Lung (tissue), 12 donors: Measurements from ENCODE around the gene TBC1D2. TPM values are rescaled to one million over a fixed set of nuclear protein-coding genes. Genes with fewer than 3 reads are reported as not detected.

Experiments
- ATAC-seq: fragments of 200-7000 bp; cut with Tn5 transposase; one replicate; pipeline ENCODE4 v1.9.1; 2020; ENCODE audit warnings: moderate number of reproducible peaks; ENCODE audit not compliant: insufficient read depth, low FRiP score
- DNase-seq, 3 donors: peaks; one replicate each; pipeline ENCODE4 v3.0.0-alpha.2; 2013 to 2017
- H3K27ac ChIP-seq, 2 donors: one replicate each; pipeline ENCODE4 v1.5.1; 2013; ENCODE audit warnings: mild to moderate bottlenecking in 2 of 2, moderate library complexity in 2 of 2, control low read depth in 1 of 2, inconsistent platforms in 1 of 2, low read depth in 1 of 2, low read length in 1 of 2
- H3K27me3 ChIP-seq, 3 donors: one replicate each; pipeline ENCODE4 v1.5.1; 2013; ENCODE audit warnings: low read length in 2 of 3; ENCODE audit not compliant: control insufficient read depth in 3 of 3, insufficient read depth in 3 of 3
- H3K36me3 ChIP-seq, 4 donors: one replicate each; pipeline ENCODE4 v1.5.1; 2013; ENCODE audit warnings: low read length in 4 of 4, mild to moderate bottlenecking in 1 of 4, moderate library complexity in 1 of 4; ENCODE audit not compliant: control insufficient read depth in 4 of 4, insufficient read depth in 4 of 4
- H3K4me1 ChIP-seq, 5 donors: one replicate each; pipeline ENCODE4 v1.5.1; 2013; ENCODE audit warnings: low read length in 5 of 5, mild to moderate bottlenecking in 2 of 5, moderate library complexity in 1 of 5; ENCODE audit not compliant: control insufficient read depth in 5 of 5, insufficient read depth in 5 of 5
- H3K4me3 ChIP-seq: one replicate; pipeline ENCODE4 v1.5.1; 2013; ENCODE audit warnings: mild to moderate bottlenecking, control low read depth, moderate library complexity
- H3K9ac ChIP-seq, 2 donors: one replicate each; pipeline ENCODE4 v1.5.1; 2013; ENCODE audit warnings: low read length in 2 of 2, control low read depth in 1 of 2; ENCODE audit not compliant: insufficient read depth in 1 of 2
- H3K9me3 ChIP-seq, 4 donors: one replicate each; pipeline ENCODE4 v1.5.1; 2013; ENCODE audit warnings: low read length in 3 of 4, mild to moderate bottlenecking in 1 of 4, moderate library complexity in 1 of 4; ENCODE audit not compliant: control insufficient read depth in 4 of 4, insufficient read depth in 3 of 4
- WGBS, 2 donors: extraction: QIAGEN DNeasy Blood & Tissue Kit; methylation state at CpG; one replicate each; pipeline ENCODE4 v1.1.7; 2013; 5-methylcytosine and 5-hydroxymethylcytosine counted together
- polyA plus RNA-seq, 2 donors: library from polyadenylated mRNA; stranded (reverse); fragments of 200-250 nt; gene quantifications; one replicate each; pipeline ENCODE4 v1.2.1, GENCODE V29; 2013
- total RNA-seq, 2 donors: library from RNA; depleted of rRNA in 1 of 2; stranded (reverse); fragments of >200 nt in 1 of 2; gene quantifications; one replicate each; pipeline ENCODE4 v1.2.1, GENCODE V29; 2014 to 2021
- TF ChIP-seq, protein P1 (sequence below): IDR thresholded peaks from 2 replicates; pipeline ENCODE4 v1.5.1; 2012; ENCODE audit warnings: mild to moderate bottlenecking; ENCODE audit errors: control extremely low read depth, extremely low read depth
- donor health status: control.
- donor health status: control.
- donor health status: Bipolar disorder and iron deficiency.
- donor health status: healthy.
- donor health status: DM: yes; HTN: yes; CAD: no.

The TBC1D2 gene
- total and polyA plus RNA-seq, 4 donors: 31.3 to 73.0 (median 56.1) TPM

DNA sequence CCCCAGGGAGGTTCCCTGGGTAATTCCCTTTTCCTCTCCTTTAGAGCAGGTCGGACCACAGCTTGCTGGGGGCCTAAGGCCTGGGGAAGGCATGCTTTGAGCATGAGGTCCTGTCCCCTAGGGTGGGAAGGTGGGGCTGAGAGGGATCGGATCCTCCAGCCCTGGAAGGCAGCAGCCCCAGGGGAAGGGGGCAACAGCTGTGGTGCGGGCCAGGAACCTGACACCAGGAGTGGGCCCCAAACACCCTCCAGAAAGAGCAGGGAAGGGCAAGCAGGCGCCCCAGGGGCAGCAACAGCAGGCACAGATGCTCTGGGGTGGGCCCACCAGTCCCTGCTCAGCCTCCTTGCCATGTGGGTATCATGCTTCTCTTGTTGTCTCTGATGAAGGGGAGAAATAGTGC, 59.8 kb downstream of the TBC1D2 start:
- H3K27me3 ChIP-seq: no peaks in the 10 kb centered on the region
- no peaks in the 10 kb centered on the region for H3K9me3 ChIP-seq
- DNase-seq (no peak), ATAC-seq (no peak)
- H3K27ac ChIP-seq: no peak overlapping the region
- peaks cover 0 to 20% (median 0%) of the 10 kb centered on the region in 4 donors for H3K36me3 ChIP-seq
- 74 to 90% methylated on average over 4 of the region's 4 CpGs for WGBS, 2 donors
- peaks cover 0 to 6% (median 0%) of the 10 kb centered on the region in 5 donors for H3K4me1 ChIP-seq
- H3K9ac ChIP-seq: no peak overlapping the region
- TF ChIP-seq, protein P1, sequence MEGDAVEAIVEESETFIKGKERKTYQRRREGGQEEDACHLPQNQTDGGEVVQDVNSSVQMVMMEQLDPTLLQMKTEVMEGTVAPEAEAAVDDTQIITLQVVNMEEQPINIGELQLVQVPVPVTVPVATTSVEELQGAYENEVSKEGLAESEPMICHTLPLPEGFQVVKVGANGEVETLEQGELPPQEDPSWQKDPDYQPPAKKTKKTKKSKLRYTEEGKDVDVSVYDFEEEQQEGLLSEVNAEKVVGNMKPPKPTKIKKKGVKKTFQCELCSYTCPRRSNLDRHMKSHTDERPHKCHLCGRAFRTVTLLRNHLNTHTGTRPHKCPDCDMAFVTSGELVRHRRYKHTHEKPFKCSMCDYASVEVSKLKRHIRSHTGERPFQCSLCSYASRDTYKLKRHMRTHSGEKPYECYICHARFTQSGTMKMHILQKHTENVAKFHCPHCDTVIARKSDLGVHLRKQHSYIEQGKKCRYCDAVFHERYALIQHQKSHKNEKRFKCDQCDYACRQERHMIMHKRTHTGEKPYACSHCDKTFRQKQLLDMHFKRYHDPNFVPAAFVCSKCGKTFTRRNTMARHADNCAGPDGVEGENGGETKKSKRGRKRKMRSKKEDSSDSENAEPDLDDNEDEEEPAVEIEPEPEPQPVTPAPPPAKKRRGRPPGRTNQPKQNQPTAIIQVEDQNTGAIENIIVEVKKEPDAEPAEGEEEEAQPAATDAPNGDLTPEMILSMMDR: no peak
- H3K4me3 ChIP-seq: no peak overlapping the region

DNA sequence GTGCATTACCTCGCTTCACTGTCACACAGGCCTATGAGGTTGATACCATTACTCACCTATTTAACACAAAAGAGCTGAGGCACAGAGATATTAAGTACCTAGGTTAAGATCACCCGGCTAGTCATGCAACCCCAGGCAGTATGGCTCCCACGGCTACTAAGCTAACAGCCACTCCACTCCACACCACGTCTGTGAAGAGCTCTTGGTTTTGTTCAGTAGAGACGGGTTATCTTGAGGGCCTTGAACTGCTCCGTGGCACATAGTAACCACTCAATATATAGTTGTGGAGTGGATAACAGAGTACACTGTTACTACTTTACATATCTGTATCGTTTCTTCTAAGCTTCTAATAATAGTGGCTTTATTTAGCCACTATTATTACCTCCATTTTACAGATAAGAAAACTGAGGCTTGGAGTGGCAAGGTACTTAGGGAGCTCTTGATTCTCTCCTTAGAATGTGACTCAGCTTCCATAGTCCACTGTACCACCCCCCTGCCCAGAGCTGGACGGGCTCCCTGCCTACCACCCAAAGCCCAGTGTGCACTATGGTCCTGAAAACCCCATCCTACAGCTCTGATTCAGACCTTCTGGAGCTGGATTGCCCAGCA, 62.0 kb downstream of the TBC1D2 start:
- Histone ChIP-seq H3K4me1 (peaks cover 0 to 6% (median 0%) of the 10 kb centered on the region in 5 donors), H3K27me3 (no peaks in the 10 kb centered on the region), H3K27ac (peak overlapping the region in 1 of 2 donors; percentile 86), H3K4me3 (peak overlapping the region; percentile 70), H3K9me3 (no peaks in the 10 kb centered on the region), H3K36me3 (peaks cover 0 to 7% (median 0%) of the 10 kb centered on the region in 4 donors), H3K9ac (peak overlapping the region in 1 of 2 donors; percentile 26)
- 65 to 67% methylated on average over 8 of the region's 8 CpGs for WGBS, 2 donors
- ATAC-seq (no peak), DNase-seq (no peak)
- TF ChIP-seq, protein P1: no peak

DNA sequence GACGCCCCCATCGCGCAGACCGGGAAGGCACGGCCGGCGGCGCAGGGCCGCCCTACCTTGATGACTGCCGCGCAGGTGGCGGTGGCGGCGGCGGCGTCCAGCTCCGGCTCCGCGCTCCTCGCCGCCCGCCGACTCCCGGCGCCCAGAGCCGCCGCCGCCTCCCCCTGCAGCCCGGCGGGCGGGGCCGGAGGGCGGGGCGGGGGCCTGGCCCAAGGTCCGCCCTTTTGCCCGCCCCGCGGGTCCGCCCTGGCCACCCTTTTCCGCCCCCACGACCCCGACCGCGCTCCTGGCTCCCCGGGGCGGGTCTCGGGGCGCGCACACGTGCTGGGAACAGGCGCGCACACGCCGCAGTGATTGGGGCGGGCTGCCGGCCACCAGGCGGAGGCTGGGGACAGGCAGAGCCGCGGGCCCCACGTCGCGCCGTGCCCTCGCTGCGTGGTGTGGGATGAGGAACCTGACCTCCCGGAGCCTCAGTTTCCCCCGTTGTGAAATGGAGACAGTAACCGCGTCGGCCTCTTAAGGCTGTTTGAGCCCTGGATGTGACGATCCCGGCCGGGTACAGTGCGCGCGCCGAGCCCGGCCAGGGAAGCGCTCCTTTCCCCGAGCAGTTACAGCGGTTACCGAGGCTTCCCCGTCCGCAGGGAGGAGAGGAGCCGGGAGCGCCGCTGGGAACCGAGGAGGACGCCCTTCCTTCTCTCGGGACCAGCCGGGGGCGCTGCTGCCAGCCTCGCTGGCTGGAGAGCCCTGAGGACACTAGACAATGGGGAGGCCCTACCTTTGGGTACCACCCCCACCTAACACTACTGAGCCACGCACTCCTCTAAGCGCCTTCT, 62.7 kb downstream of the TBC1D2 start, which contains the start of gene CORO2A:
CORO2A (minus strand) TSS at position 135 of the 833 bp plus-strand sequence. CDS start 34,977 bp downstream, outside the sequence.
- TF ChIP-seq, protein P1: peak; percentile 9
- Histone ChIP-seq H3K4me3 (peak within 1 kb of the TSS; percentile 70), H3K9ac (peak within 1 kb of the TSS; percentile 0 to 26), H3K9me3 (no peaks in the 10 kb centered on the region), H3K27ac (peak within 1 kb of the TSS; percentile 63 to 86), H3K36me3 (no peaks in the 10 kb centered on the region), H3K27me3 (no peaks in the 10 kb centered on the region), H3K4me1 (peaks cover 0 to 6% (median 0%) of the 10 kb centered on the region in 5 donors)
- WGBS, 2 donors: 1% methylated on average over 69 to 95 of the region's 95 CpGs
- peak; percentile 85 for ATAC-seq
- DNase-seq: peak; percentile 62 to 81 (median 73)
